ENCODE measurements around the gene NUTF2. TPM values are rescaled to one million over a fixed set of nuclear protein-coding genes. Genes with fewer than 3 reads are reported as not detected.
"Not testable (repeated sequence)": the region's sequence is repeated elsewhere in the genome, so short reads cannot be mapped to it uniquely, and the experiment has no call there.

Gene NUTF2
- total RNA-seq, 1 donor from 2014 or later = 69.3 TPM

DNA sequence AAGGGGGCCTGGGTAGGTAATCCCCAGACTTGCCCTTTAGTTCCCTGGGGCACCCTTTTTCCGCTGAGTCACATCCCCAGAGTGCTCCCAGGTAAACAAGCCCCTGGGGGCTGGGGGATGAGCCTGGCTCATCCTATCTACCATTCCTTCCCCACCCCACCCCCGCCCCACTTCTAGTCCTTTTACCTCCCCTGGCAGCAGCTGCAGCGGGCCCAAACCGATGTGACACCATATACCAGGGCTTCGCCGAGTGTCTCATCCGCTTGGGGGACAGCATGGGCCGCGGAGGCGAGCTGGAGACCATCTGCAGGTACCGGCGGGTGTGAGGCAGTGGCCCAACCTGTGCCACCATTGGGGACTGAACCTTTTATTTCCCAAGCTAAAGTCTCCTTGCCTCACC lies 38.8 kb downstream of the NUTF2 start:
- no peak for DNase-seq (ENCODE audit: low spot score)

DNA sequence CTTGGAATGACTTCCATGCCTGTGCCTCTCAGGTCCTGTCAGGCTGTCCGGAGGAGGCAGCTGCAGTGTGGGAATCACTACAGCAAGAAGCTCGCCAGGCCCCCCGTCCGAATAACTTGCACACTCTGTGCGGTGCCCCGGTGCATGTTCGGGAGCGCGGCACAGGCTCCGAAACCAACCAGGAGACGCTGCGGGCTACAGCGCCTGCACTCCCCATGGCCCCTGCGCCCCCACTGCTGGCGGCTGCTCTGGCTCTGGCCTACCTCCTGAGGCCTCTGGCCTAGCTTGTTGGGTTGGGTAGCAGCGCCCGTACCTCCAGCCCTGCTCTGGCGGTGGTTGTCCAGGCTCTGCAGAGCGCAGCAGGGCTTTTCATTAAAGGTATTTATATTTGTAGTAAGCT lies 39.2 kb downstream of the NUTF2 start:
- no peak for DNase-seq (ENCODE audit: low spot score)

DNA sequence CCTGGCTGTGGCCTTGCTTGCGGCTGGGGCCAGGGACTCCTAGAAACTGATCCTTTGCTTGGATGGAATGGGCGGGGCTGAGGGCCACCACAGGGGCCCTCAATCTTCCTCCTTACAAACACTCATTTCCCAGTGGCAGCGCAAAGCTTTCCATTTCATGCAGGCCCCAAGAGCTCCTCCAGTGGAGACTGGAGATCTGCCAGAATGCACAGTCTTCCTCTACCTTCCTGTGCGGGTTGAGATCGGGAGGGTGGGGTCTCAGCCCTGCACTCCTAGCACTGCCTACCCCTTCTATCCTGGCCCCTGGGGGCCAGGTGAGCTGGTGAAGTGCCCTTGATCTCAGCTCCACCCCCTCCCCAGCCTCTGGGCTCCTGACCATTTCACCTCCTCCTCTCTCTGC lies 39.7 kb downstream of the NUTF2 start:
- DNase-seq (ENCODE audit: low spot score) = no peak

DNA sequence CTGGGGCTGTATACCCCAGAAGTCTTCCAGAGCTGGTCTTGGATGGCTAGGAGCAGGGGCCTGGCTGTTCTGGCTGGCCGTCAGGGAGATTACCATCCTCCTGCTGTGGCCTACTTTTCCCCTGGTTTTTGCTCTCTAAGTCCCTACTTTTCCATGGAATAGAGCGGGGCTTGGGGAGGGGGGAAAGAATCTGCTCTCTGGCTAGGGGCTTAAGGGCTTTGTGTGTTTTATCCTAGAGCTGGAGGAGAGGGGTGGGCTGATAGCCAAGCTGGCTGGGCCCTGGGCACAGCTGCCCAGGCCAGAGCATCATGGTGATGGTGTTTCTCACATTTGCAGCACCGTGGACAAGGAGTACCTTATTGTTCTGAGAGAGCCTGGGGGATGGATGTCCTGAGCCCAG lies 41.6 kb downstream of the NUTF2 start:
- no peak for DNase-seq (ENCODE audit: low spot score)

DNA sequence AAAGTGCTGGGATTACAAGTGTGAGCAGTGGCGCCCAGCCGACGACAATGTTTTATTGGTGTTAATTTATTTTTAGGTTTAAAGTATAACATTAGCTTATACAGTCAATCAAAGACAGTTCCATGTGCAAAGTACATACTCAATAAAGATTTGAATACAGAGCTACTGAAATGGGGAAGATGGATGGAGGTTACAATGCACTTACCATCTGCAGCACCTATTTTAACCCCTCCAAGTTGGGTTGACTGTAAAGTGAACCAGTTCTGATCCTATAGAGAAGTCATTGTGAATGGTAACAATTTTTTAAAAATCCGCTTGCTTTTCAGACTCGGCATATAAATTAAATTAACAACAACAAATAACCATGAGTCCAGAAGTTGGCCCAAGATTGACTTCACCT lies 45.6 kb downstream of the NUTF2 start:
- DNase-seq (ENCODE audit: low spot score) = no peak

DNA sequence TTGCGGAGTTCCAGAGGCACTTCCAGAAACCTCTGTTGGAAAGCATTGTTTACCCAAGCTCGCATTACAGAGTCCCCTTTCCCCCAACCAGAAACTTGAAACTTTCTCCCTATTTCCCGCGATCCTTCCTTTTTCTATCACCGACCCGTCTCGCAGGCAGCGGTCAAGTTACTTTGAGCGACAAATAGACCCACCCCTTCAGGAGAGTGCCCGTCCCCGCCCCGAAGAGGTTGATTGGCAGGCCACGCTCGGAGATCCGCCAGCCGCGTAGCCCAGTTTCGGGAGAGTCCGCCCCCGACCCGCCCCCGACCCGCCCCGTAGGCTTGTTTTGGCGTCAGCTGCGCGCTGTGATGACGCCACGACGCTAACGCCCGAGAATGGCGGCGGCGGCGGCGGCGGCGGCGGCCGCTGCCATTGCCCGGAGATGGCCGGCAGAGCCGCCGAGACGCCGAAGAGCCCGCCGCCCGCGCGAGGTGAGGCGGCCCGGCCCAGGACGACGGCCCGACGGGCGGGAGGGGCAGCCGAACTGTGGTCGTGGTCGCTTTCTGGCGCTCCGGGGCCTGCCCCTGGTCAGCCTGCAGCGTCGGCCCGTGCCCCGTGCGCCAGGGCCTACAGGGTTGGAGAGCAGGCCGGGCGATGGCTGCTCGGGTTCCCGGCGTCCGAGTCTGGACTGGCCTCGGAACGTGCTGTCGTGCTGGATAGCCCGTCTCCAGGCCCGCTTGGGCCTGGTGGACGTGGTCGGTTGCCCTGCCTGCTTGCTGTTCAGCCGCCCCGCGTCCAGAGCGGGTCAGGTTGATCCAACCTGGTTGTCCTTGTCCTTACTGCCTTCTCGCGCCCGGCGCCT lies 46.4 kb downstream of the NUTF2 start, which contains the start of gene PSKH1:
TSS of gene PSKH1 (plus strand) at position 356 of the 844 bp plus-strand sequence. CDS start 15,496 bp downstream, outside the sequence.
- peak; percentile 96 for DNase-seq (ENCODE audit: low spot score)

DNA sequence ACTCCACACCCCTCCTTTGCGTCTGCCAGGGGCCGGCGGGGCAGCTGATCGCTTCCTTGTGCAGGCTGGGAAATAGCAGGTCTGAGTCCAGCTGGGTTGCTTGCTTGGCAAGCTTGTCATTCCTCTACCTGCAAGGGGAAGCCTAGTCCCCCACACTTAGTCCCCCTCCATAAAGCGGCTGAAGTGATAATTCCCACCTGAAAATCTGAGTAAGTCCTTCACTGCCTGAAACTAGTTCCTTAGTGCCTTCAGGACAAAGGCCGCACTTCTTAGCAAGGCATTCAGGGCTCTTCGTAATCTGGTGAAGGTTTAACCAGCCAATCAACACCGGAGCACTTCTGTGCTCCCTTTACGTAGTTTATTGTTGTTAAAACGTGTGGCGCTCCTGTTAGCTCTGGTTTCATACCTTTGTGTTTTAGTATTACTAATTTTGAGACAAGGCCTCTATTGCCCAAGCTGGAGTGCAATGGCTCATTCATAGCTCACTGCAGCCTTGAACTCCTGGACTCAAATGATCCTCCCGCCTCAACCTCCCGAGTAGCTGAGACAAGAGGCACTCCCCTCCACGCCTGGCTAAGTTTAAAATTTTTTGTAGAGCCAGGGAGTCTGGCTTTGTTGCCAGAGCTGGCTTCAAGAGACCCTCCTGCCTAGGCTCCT lies 47.1 kb downstream of the NUTF2 start:
- no peak for DNase-seq (ENCODE audit: low spot score)

DNA sequence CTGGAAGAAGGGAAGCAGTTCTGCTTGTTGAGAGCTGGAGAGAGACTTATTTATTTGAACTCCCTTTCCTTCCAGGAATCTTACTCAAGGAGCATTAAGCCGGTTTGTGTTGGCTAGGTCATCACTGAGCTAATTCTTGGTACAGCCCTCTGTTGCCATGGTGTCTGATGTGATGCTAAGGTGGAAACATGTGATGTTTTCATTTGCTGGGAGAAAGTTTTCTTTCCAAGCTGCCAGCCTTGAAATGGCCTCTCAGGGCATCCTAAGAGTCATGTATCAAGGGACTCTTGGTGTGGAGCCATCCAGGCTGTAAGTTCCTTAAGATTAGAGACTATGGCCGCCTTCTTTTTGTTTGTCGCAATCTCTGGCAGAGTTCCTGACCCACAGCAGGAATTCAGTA lies 50.5 kb downstream of the NUTF2 start:
- DNase-seq (ENCODE audit: low spot score) = no peak

DNA sequence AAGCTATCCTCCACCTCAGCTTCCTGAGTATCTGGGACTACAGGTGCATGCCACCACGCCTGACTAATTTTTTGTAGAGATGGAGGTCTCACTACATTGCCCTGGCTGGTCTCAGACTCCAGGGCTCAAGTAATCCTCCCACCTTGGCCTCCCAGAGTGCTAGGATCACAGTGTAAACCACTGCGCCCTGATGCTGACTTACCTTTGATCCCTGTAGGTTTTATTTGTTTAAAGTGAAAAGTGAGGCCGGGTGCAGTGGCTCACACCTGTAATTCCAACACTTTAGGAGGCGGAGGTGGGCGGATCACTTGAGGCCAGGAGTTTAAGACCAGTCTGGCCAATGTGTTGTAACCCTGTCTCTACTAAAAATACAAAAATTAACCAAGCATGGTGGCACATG lies 55.0 kb downstream of the NUTF2 start:
- no peak for DNase-seq (ENCODE audit: low spot score)

DNA sequence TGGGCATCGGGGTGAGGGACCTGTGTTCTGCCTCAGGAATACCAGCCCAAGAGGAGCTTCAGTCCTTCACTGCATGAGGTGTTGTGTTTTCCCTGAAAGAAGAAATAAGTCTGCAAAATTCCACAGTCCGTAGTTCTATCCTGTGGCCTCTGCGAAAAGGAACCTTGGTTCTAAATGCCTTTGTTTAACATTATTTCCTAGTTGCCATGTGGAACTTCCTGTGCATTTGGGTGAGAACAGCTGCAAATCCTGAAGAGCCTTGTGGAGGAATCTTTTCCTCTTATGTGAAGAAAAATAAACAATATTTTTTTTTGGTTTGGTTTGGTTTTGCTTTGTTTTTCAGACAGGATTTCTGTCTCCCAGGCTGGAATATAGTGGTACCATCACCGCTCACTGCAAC lies 56.1 kb downstream of the NUTF2 start:
- no peak for DNase-seq (ENCODE audit: low spot score)

DNA sequence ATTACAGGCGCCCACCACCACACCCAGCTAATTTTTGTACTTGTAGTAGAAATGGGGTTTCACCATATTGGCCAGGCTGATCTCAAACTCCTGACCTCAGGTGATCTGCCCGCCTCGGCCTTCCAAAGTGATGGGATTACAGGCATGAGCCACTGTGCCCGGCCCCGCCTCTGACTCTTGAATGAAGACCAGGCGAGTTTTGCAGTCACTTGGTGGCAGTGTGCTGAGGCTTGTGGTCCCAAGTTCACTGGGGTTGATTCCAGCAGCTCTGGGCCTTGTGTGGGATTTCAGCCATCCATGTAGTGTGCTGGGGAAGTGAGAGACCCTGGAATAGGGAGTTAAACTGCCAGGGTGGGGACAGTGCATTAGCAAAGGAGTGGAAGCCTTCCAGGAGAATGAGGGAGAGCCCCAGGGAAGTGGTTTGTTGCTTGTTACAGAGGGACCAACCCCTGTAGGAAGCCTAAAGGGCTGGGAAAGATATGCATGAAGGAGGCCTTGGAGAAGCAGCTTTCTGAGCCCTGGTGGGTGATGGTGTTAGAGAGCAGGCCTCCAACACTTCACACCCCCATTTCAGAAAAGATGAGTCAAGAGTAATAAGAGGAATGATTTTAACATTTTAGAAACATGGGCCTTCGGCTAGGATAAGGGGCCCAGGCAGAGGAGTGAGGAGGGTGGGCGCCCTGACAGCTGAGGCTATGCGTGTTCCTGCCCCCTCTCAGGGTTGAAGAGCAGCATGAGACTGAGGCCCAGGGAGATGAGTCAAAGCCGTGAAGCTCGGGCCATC lies 60.9 kb downstream of the NUTF2 start:
- no peak for DNase-seq (ENCODE audit: low spot score)

DNA sequence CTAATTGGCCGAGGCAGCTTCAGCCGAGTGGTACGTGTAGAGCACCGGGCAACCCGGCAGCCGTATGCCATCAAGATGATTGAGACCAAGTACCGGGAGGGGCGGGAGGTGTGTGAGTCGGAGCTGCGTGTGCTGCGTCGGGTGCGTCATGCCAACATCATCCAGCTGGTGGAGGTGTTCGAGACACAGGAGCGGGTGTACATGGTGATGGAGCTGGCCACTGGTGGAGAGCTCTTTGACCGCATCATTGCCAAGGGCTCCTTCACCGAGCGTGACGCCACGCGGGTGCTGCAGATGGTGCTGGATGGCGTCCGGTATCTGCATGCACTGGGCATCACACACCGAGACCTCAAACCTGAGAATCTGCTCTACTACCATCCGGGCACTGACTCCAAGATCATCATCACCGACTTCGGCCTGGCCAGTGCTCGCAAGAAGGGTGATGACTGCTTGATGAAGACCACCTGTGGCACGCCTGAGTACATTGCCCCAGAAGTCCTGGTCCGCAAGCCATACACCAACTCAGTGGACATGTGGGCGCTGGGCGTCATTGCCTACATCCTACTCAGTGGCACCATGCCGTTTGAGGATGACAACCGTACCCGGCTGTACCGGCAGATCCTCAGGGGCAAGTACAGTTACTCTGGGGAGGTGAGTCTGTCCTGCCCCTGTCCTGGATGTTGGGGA lies 62.5 kb downstream of the NUTF2 start:
- DNase-seq (ENCODE audit: low spot score) = no peak

DNA sequence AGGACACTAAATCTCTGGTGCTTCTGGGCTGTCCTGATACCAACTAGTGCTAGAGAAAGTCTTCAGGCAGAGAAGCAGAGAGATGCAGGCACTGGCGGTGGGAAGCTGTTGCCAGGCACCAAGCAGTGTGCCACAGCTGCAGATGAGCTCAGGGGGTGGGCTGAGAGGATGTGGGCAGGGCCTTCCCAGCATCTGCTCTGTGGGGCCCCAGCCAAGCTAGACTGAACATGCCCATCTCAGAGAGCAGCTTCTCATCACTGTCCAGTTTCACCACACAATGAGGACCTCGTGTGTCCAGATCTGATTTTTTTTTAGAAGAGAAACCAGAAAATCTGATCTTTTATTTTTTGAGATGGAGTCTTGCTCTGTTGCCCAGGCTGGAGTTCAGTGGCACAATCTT lies 63.4 kb downstream of the NUTF2 start:
- DNase-seq (ENCODE audit: low spot score) = no peak

DNA sequence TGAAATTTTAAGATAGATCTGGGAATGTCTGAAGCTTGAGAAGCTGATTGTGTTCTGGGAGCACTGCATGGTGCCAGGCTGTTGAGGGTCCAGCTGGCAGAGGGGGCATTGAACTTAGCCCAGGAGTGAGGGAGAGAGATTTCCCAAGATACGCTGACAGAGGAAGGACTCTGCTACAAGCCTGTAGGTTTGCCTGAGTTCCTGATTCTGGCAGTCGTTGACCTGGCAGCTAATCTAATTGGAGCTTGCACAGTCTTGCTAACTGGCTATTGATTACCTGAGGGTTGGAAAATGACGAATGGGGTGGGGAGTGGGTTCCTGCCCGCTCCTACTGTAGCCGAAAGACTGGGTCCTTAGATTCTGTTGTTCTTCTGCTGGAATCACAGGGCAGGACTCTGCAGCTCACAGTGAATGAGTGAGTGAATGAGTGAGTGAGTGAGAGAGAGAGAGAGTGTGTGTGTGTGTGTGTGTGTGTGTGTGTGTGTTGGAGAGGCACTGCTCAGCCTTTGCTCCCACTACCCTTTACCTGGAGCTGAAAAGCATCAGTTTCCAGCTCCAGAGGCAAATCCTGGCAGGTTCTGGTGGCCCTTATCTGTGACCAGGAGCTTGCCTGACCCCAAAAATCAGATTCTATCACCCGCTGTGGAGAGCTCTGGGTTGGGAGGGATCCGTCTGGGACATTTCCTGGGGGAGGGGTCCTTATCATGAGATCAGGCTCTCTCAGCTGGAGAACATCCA lies 68.2 kb downstream of the NUTF2 start:
- DNase-seq (ENCODE audit: low spot score) = no peak

DNA sequence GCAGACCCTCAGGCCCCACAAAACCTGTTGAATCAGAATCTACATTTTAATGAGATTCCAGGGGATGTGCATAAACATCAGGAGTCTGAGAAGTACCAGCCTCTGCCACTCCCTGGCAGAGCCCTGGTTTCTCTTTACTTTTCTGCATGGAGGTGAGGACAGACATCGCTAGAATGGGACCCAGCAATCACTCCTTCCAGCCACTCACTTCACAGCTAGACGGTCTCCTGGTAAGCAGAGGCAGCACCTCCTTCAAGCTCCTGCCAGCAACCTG lies 68.7 kb downstream of the NUTF2 start:
- DNase-seq (ENCODE audit: low spot score) = not testable (repeated sequence)

DNA sequence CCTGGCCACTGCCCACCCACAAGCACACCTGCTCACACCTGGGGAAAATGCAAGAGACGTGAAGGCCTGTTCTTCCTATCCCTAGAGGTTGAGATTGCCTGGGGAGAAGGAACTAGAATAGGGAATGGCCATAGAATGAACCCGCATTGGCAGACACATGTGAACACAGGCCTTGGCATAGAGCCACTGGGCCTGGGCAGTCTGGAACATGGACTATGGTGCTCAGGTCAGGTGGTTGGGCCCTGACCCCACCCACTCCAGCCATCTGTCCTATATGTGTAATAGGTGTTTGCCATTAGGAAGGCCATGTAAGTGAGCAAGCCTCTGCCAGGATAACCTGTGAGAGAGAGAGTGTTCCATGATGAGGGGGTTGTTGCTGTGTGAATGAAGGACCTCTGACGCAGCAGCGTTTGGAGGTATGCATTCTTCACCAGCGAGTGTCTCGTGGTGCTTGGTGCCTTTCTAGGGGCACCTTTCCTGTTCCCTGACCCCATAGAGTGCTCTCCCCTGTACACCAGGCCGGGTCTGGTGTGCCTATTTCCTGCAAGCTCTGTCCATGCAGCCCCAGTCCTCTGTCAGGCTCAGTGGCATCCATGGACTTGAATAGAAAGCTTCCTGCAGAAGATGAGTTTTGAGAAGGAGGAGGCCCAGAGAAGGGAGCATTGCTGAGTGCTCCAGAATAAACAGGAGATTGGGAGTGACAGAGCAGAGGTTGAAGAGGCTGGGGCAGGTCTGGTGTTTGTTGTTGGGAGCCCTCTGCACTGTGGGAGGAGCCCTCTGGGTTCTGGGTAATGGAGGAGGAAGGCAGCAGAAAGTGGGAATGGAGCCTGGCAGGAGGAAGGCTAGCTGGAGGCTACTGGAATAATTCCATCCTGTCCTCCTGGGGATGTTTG lies 69.3 kb downstream of the NUTF2 start:
- DNase-seq (ENCODE audit: low spot score) = no peak

DNA sequence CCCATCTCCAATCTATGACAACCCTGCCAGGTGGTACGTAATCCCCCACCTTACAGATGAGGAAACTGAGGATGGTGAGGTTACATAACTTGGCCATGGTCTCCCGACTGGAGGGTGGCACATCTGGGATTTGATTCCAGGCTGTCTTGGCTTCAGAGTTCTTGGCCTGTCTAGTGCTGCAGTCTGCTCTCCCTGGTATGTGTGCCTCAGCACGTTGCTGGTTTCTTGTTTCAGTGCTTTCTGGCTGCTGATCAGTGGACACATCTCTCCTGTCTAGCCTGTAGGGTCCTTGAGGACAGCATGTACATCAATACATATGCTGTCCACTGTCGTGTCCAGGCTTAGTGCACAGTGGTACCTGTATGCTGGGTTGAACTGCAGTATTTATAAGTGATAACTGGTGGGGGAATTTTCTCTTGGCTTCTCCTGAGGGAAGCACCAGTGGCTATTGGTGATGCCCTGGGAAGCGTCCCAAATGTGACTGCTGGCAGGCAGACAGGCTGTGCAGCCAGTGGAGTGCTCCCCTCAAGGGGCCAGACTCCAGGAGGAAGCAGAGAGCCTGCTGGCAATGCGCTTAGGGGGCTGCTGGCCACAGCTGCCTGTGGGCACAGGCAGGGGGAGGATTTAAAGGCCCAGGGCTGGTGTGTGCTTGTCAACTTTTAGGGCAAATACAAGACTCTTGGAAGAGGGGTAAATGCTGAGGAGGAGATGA lies 70.6 kb downstream of the NUTF2 start:
- DNase-seq (ENCODE audit: low spot score) = no peak

DNA sequence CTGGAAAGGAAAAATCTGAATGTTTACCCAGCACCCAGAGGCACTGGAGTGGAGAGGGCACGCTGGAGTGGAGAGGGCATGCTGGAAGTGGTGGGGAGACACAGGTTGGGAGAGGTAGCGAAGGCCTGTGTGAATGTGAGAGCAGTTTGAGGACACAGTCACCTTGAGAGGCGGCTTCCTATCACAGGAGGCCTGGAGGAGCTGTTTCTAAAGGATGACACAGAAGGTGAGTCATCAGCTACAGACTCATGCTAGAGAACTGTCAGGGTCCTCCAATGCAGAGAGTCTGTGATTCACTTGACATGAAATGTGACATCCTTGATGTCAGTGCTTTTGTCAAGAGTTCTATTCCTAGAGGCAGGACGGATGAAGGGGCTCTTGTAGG lies 71.1 kb downstream of the NUTF2 start:
- DNase-seq (ENCODE audit: low spot score) = no peak

DNA sequence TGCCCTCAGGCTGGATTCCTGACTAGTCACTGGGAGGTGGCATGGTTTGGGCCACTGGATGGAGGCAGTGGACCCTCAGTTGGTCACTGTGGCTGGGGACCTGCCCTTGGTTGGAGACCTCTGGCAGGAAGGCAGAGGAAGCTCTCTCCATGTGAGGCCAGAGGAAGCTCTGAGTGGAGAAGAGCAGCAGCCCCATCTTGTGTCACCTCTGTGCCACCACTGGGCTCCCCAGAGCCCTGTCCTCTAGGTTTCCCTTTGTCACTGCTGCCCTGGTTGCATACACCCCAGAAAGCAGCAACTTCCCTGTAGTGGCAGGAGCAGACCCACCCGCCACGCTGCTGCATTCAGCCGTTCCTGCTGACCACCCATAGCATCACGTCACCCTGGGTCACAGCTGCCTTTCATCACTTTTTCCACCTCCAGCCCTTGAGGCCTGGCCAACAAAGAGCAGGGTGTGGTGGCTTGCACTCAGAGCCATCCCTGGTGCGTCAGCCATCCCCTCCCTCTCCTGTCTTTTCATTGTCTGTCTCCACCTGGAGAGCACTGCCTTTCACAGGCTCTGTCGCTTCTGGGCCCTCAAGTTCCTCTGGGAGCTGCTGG lies 73.0 kb downstream of the NUTF2 start:
- DNase-seq (ENCODE audit: low spot score) = no peak
